ENCODE measurements around the gene GRK5.

Gene GRK5

DNA sequence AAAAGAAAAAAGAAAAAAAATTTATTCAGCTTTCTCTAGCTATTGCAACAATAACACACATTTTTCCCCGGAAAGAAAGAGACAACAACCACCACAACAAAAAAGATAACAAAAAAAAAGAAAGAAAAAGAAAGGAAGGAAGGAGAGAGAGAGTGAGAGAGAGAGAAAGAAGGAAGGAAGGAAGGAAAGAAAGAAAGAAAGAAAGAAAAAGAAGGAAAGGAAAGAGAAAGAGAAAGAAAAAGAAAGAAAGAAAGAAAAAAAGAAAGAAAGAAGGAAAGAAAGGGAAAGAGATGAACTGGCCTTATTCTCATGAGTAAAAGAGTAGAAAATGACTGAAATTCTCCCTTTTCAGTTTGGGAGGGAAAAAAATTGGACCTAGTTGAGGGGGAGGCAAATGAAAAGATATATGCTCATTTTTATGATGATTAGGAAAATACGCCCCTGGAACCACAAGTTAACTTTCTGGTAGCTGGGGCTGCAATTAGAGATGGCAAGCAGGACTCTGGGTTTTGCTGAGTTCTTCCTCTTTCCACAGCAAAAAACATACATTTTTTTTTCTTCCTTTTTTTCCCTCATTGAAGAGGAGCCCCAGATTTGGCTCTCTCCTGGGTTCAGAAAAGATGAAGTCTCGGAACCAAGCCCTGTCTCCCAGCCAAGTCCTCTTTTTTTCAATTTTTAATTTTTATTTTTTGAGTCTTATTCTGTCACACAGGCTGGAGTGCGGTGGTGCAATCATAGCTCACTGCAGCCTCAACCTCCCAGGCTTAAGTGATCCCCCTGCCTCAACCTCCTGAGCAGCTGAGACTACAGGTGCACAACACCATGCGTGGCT lies 16.2 kb upstream of the GRK5 start:
- H3K4me3 ChIP-seq (ENCODE audit: low read depth, low read length): no peak overlapping the region
- TF ChIP-seq, protein P1, sequence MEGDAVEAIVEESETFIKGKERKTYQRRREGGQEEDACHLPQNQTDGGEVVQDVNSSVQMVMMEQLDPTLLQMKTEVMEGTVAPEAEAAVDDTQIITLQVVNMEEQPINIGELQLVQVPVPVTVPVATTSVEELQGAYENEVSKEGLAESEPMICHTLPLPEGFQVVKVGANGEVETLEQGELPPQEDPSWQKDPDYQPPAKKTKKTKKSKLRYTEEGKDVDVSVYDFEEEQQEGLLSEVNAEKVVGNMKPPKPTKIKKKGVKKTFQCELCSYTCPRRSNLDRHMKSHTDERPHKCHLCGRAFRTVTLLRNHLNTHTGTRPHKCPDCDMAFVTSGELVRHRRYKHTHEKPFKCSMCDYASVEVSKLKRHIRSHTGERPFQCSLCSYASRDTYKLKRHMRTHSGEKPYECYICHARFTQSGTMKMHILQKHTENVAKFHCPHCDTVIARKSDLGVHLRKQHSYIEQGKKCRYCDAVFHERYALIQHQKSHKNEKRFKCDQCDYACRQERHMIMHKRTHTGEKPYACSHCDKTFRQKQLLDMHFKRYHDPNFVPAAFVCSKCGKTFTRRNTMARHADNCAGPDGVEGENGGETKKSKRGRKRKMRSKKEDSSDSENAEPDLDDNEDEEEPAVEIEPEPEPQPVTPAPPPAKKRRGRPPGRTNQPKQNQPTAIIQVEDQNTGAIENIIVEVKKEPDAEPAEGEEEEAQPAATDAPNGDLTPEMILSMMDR (IDR thresholded peaks at IDR 0.05; ENCODE audit: low read depth, low read length): no peak
- TF ChIP-seq, protein P2, sequence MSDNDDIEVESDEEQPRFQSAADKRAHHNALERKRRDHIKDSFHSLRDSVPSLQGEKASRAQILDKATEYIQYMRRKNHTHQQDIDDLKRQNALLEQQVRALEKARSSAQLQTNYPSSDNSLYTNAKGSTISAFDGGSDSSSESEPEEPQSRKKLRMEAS (IDR thresholded peaks at IDR 0.05; ENCODE audit: low read depth, low read length): no peak
- no peak for TF ChIP-seq POLR2A (IDR thresholded peaks at IDR 0.05; ENCODE audit: extremely low read depth, insufficient read length)
- TF ChIP-seq MYC (IDR thresholded peaks at IDR 0.05; ENCODE audit: low read depth, low read length): no peak
- DNase-seq (ENCODE audit: low read depth): peak; percentile 73

DNA sequence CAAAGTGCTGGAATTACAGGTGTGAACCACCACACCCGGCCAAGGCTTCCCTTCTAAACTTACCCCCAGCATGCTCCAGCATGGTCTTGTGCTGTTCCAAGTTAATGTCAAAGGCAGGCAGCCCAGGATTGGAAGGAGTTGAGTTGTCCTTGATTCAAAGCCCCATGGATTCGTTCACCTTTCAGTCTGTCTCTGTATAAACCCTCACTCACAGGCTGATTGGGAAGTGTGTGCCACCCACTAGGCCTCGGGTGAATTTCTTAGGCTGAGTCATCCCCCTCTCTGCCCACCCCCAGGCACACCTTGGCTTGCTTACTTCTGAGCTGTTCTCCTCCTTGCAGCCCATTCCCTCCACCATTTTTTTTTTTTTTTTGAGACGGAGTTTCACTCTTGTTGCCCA lies 15.5 kb upstream of the GRK5 start:
- no peak overlapping the region for H3K4me3 ChIP-seq (ENCODE audit: low read depth, low read length)
- no peak for DNase-seq (ENCODE audit: low read depth)
- TF ChIP-seq, protein P1 (IDR thresholded peaks at IDR 0.05; ENCODE audit: low read depth, low read length): no peak
- TF ChIP-seq, protein P2 (IDR thresholded peaks at IDR 0.05; ENCODE audit: low read depth, low read length): no peak
- TF ChIP-seq MYC (IDR thresholded peaks at IDR 0.05; ENCODE audit: low read depth, low read length): no peak
- TF ChIP-seq POLR2A (IDR thresholded peaks at IDR 0.05; ENCODE audit: extremely low read depth, insufficient read length): no peak

DNA sequence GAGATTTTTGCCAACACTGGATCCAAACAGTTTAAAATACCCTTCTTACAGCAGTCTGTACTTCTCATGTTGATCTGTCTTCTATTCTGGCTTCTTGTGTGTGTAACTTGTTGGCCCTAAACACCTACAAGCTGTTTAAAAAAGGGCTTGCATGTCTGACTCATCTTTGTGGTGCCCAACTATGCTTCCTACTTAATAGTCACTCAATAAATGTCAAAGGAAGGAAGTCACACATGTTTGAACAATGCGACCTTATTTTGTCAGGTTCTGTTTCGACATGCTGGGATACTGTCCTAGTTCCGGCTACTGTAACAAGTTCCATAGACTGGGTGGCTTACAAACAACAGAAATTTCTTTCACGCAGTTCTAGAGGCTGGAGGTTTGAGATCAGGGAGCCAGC lies 9.4 kb upstream of the GRK5 start:
- TF ChIP-seq, protein P2 (IDR thresholded peaks at IDR 0.05; ENCODE audit: low read depth, low read length): no peak
- TF ChIP-seq MYC (IDR thresholded peaks at IDR 0.05; ENCODE audit: low read depth, low read length): no peak
- TF ChIP-seq, protein P1 (IDR thresholded peaks at IDR 0.05; ENCODE audit: low read depth, low read length): no peak
- TF ChIP-seq POLR2A (IDR thresholded peaks at IDR 0.05; ENCODE audit: extremely low read depth, insufficient read length): no peak
- peak; percentile 56 for DNase-seq (ENCODE audit: low read depth)
- H3K4me3 ChIP-seq (ENCODE audit: low read depth, low read length): no peak overlapping the region

DNA sequence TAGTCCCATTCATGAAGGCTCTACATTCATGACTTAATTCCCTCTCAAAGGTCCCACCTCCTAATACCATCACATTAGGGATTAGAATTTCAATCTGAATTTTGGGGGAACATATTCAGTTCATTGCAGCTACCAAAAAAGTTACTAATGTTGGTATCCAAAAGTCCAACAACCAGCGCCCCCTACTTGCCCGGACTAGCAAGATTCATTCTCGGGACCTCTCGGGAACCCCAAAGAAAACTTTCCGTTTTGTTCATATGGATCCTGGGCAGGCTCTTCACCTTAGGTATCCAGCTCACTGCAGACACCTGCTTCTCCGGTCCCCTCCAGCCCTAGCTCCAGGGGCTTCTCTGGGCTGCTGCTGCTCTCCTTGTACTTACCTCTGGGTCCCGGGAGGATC lies 8.9 kb upstream of the GRK5 start:
- H3K4me3 ChIP-seq (ENCODE audit: low read depth, low read length): no peak overlapping the region
- TF ChIP-seq POLR2A (IDR thresholded peaks at IDR 0.05; ENCODE audit: extremely low read depth, insufficient read length) (no peak), MYC (IDR thresholded peaks at IDR 0.05; ENCODE audit: low read depth, low read length) (no peak)
- TF ChIP-seq, protein P1 (IDR thresholded peaks at IDR 0.05; ENCODE audit: low read depth, low read length): peak; percentile 68
- peak; percentile 65 for DNase-seq (ENCODE audit: low read depth)

DNA sequence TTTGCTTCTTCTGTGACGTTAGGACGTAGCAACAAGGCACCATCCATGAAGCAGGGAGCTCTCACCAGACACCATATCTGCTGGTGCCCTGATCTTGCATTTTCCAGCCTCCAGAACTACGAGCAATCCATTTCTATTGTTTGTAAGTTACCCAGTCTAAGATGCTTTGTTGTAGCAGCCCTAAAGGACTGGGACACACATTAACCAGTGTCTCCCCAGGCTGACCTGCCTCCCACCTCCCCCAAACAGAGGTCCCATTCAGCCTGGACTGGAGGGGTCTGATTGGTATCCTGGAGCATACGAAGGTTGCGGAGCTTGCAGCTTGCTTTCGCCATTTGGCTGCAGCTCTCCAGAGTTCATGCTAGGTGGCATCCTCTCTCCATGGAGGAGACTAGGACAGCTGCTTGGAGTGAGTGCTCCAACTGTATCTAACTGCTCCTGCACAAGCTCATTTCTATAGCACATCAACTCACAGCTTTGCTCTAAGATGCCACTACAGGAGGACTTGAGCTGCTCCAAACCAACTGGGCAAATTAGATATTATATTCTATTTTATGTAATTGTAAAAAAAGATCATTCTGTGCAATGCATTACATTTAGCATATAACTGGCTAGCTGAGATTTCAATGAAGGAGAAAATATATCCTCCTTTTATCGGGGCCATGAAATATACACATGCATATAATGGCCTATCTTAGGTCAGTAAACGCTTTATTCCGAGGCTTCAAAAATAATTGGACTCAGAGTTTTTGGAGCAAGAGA lies 8.0 kb upstream of the GRK5 start:
- peak; percentile 86 for DNase-seq (ENCODE audit: low read depth)
- H3K4me3 ChIP-seq (ENCODE audit: low read depth, low read length): no peak overlapping the region
- no peak for TF ChIP-seq POLR2A (IDR thresholded peaks at IDR 0.05; ENCODE audit: extremely low read depth, insufficient read length)
- TF ChIP-seq, protein P2 (IDR thresholded peaks at IDR 0.05; ENCODE audit: low read depth, low read length): 0 out of 2 replicates have a peak, but pooled peaks have one; percentile 2
- TF ChIP-seq, protein P1 (IDR thresholded peaks at IDR 0.05; ENCODE audit: low read depth, low read length): peak; percentile 93
- 0 out of 2 replicates have a peak, but pooled peaks have one; percentile 16 for TF ChIP-seq MYC (IDR thresholded peaks at IDR 0.05; ENCODE audit: low read depth, low read length)
